HepG2 (cell line): Measurements from ENCODE around the gene TM4SF1. TPM values are rescaled to one million over a fixed set of nuclear protein-coding genes. Genes with fewer than 3 reads are reported as not detected.

Experiments used
- ATAD3A ChIP-seq: sonication (generic); formaldehyde crosslinking; IDR thresholded peaks from 2 replicates; pipeline ENCODE4 v1.4.0; 2020; ENCODE audit warnings: missing genetic modification reagents
- BRCA1 ChIP-seq: sonication (generic); formaldehyde crosslinking; IDR thresholded peaks from 2 replicates; pipeline ENCODE4 v1.4.0; 2020; ENCODE audit warnings: missing genetic modification reagents
- DNMT3B ChIP-seq: conservative IDR thresholded peaks from 2 replicates; pipeline ENCODE4 v1.6.1; 2016; ENCODE audit warnings: missing biosample characterization, control low read depth
- ELF3 ChIP-seq: IDR thresholded peaks from 2 replicates; pipeline ENCODE4 v1.6.1; 2016; ENCODE audit warnings: missing genetic modification reagents, missing compliant biosample characterization
- ESRRA ChIP-seq: sonication (generic); formaldehyde crosslinking; IDR thresholded peaks from 2 replicates; pipeline ENCODE4 v1.5.1; 2020; ENCODE audit warnings: mild to moderate bottlenecking, low read depth, missing genetic modification reagents
- GLI4 ChIP-seq: sonication (generic); formaldehyde crosslinking; IDR thresholded peaks from 2 replicates; pipeline ENCODE4 v1.5.1; 2020; ENCODE audit warnings: missing genetic modification reagents, mild to moderate bottlenecking, moderate library complexity, borderline replicate concordance
- IKZF1 ChIP-seq: fragments of 450-650 bp; IDR thresholded peaks from 2 replicates; pipeline ENCODE4 v1.7.1; 2016
- JUN ChIP-seq: sonication (generic); formaldehyde crosslinking; IDR thresholded peaks from 2 replicates; pipeline ENCODE4 v1.4.0; 2020; ENCODE audit warnings: mild to moderate bottlenecking, missing genetic modification reagents
- MBD4 ChIP-seq: IDR thresholded peaks from 2 replicates; pipeline ENCODE4 v1.6.1; 2012; ENCODE audit warnings: low read length, inconsistent platforms, borderline replicate concordance
- NFYC ChIP-seq: IDR thresholded peaks from 2 replicates; pipeline ENCODE4 v1.6.1; 2016; ENCODE audit warnings: missing genetic modification reagents, missing compliant biosample characterization
- POLR2G ChIP-seq: fragments of 200-400 bp; formaldehyde crosslinking; IDR thresholded peaks from 2 replicates; pipeline ENCODE4 v1.6.1; 2018; ENCODE audit warnings: mild to moderate bottlenecking, low read depth, low read length, moderate library complexity
- PPARG ChIP-seq: conservative IDR thresholded peaks from 2 replicates; pipeline ENCODE4 v1.6.1; 2016; ENCODE audit warnings: missing biosample characterization, missing genetic modification reagents
- SIX4 ChIP-seq: sonication (generic); formaldehyde crosslinking; IDR thresholded peaks from 2 replicates; pipeline ENCODE4 v1.4.0; 2020; ENCODE audit warnings: missing genetic modification reagents
- SMC3 ChIP-seq: IDR thresholded peaks from 2 replicates; pipeline ENCODE4 v1.6.1; 2011; ENCODE audit warnings: low read length, improper control_type of control experiment
- THAP7 ChIP-seq: sonication (generic); formaldehyde crosslinking; IDR thresholded peaks from 2 replicates; pipeline ENCODE4 v1.8.1; 2023; ENCODE audit warnings: mild to moderate bottlenecking, missing genetic modification reagents
- ZNF234 ChIP-seq: sonication (generic); formaldehyde crosslinking; conservative IDR thresholded peaks from 2 replicates; pipeline ENCODE4 v1.5.1; 2020; ENCODE audit warnings: mild to moderate bottlenecking, missing genetic modification reagents
- ZNF496 ChIP-seq: sonication (generic); formaldehyde crosslinking; IDR thresholded peaks from 2 replicates; pipeline ENCODE4 v1.8.1; 2023; ENCODE audit warnings: mild to moderate bottlenecking, moderate library complexity, missing genetic modification reagents; ENCODE audit not compliant: insufficient replicate concordance
- ZNF629 ChIP-seq: sonication (generic); formaldehyde crosslinking; conservative IDR thresholded peaks from 2 replicates; pipeline ENCODE4 v1.5.0; 2020; ENCODE audit warnings: missing genetic modification reagents
- polyA plus RNA-seq, 8 experiments: library from polyadenylated mRNA; depleted of rRNA in 3 of 8; stranded (reverse) in 7 of 8; unstranded in 1 of 8; fragments of >200 nt; fragmentation: Illumina TruSeq in 4 of 8; extraction: Trizol in 4 of 8; gene quantifications; 2 replicates each; pipeline versions ENCODE4 v1.2.1 to v1.2.3, GENCODE V29; 2011 to 2016; ENCODE audit warnings: low read depth in 4 of 8, missing spikeins in 1 of 8, mixed read lengths in 1 of 8; ENCODE audit not compliant: insufficient read depth in 1 of 8
- total RNA-seq, 5 experiments: library from RNA; depleted of rRNA; stranded (reverse); fragments of >200 nt; fragmentation: Illumina TruSeq; extraction: Trizol; gene quantifications; 2 replicates each; pipeline ENCODE4 v1.2.3, GENCODE V29; 2016; ENCODE audit warnings: low read depth in 1 of 5
- TF ChIP-seq, protein P1 (sequence below): sonication (generic); formaldehyde crosslinking; IDR thresholded peaks from 2 replicates; pipeline ENCODE4 v1.4.0; 2020; ENCODE audit warnings: missing genetic modification reagents; ENCODE audit errors: not compliant biosample characterization
- TF ChIP-seq, protein P2 (sequence below): sonication (generic); formaldehyde crosslinking; IDR thresholded peaks from 2 replicates; pipeline ENCODE4 v1.5.0; 2020; ENCODE audit warnings: mild to moderate bottlenecking, low read depth, missing genetic modification reagents, borderline replicate concordance
- TF ChIP-seq, protein P3 (sequence below): sonication (generic); formaldehyde crosslinking; IDR thresholded peaks from 2 replicates; pipeline ENCODE4 v1.9.0; 2021; ENCODE audit warnings: missing genetic modification reagents, borderline replicate concordance
- TF ChIP-seq, protein P4 (sequence below): sonication (generic); formaldehyde crosslinking; IDR thresholded peaks from 2 replicates; pipeline ENCODE4 v1.4.0; 2020; ENCODE audit warnings: missing genetic modification reagents

Gene TM4SF1
- total and polyA plus RNA-seq, 2 of the 13 experiments (the other 11 are each of a cell fraction or from before 2014, with no cell fraction given) = 431 to 1,359 TPM

GRCh38 chr3:149393345-149394160 is 16.1 kb upstream of the TM4SF1 start (continued):
- TF ChIP-seq, protein P1, sequence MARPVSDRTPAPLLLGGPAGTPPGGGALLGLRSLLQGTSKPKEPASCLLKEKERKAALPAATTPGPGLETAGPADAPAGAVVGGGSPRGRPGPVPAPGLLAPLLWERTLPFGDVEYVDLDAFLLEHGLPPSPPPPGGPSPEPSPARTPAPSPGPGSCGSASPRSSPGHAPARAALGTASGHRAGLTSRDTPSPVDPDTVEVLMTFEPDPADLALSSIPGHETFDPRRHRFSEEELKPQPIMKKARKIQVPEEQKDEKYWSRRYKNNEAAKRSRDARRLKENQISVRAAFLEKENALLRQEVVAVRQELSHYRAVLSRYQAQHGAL (CRISPR knock-in tag) = no peak
- TF ChIP-seq NFYC (CRISPR knock-in tag) (no peak), ESRRA (CRISPR knock-in tag) (no peak), ZNF629 (CRISPR knock-in tag) (no peak), IKZF1 (no peak), ZNF234 (no peak), PPARG (CRISPR knock-in tag) (no peak), JUN (CRISPR knock-in tag) (no peak), THAP7 (CRISPR knock-in tag) (no peak), ELF3 (CRISPR knock-in tag) (0 out of 2 replicates have a peak, but pooled peaks have one; percentile 34), SMC3 (peak; percentile 99), BRCA1 (no peak), GLI4 (CRISPR knock-in tag) (no peak), DNMT3B (no peak), MBD4 (peak; percentile 52; the same call in 1 of the 2 replicates), SIX4 (no peak), ZNF496 (CRISPR knock-in tag) (no peak), ATAD3A (CRISPR knock-in tag) (no peak), POLR2G (no peak)
- TF ChIP-seq, protein P2, sequence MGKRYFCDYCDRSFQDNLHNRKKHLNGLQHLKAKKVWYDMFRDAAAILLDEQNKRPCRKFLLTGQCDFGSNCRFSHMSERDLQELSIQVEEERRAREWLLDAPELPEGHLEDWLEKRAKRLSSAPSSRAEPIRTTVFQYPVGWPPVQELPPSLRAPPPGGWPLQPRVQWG (CRISPR knock-in tag) = no peak
- TF ChIP-seq, protein P3, sequence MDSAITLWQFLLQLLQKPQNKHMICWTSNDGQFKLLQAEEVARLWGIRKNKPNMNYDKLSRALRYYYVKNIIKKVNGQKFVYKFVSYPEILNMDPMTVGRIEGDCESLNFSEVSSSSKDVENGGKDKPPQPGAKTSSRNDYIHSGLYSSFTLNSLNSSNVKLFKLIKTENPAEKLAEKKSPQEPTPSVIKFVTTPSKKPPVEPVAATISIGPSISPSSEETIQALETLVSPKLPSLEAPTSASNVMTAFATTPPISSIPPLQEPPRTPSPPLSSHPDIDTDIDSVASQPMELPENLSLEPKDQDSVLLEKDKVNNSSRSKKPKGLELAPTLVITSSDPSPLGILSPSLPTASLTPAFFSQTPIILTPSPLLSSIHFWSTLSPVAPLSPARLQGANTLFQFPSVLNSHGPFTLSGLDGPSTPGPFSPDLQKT (CRISPR knock-in tag) = no peak
- TF ChIP-seq, protein P4, sequence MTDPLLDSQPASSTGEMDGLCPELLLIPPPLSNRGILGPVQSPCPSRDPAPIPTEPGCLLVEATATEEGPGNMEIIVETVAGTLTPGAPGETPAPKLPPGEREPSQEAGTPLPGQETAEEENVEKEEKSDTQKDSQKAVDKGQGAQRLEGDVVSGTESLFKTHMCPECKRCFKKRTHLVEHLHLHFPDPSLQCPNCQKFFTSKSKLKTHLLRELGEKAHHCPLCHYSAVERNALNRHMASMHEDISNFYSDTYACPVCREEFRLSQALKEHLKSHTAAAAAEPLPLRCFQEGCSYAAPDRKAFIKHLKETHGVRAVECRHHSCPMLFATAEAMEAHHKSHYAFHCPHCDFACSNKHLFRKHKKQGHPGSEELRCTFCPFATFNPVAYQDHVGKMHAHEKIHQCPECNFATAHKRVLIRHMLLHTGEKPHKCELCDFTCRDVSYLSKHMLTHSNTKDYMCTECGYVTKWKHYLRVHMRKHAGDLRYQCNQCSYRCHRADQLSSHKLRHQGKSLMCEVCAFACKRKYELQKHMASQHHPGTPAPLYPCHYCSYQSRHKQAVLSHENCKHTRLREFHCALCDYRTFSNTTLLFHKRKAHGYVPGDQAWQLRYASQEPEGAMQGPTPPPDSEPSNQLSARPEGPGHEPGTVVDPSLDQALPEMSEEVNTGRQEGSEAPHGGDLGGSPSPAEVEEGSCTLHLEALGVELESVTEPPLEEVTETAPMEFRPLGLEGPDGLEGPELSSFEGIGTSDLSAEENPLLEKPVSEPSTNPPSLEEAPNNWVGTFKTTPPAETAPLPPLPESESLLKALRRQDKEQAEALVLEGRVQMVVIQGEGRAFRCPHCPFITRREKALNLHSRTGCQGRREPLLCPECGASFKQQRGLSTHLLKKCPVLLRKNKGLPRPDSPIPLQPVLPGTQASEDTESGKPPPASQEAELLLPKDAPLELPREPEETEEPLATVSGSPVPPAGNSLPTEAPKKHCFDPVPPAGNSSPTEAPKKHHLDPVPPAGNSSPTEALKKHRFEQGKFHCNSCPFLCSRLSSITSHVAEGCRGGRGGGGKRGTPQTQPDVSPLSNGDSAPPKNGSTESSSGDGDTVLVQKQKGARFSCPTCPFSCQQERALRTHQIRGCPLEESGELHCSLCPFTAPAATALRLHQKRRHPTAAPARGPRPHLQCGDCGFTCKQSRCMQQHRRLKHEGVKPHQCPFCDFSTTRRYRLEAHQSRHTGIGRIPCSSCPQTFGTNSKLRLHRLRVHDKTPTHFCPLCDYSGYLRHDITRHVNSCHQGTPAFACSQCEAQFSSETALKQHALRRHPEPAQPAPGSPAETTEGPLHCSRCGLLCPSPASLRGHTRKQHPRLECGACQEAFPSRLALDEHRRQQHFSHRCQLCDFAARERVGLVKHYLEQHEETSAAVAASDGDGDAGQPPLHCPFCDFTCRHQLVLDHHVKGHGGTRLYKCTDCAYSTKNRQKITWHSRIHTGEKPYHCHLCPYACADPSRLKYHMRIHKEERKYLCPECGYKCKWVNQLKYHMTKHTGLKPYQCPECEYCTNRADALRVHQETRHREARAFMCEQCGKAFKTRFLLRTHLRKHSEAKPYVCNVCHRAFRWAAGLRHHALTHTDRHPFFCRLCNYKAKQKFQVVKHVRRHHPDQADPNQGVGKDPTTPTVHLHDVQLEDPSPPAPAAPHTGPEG (CRISPR knock-in tag) = no peak
